ENCODE measurements around the gene JADE3. TPM values are rescaled to one million over a fixed set of nuclear protein-coding genes. Genes with fewer than 3 reads are reported as not detected.
"Not testable (repeated sequence)": the region's sequence is repeated elsewhere in the genome, so short reads cannot be mapped to it uniquely, and the experiment has no call there.

Gene JADE3
- total RNA-seq, 3 donors from 2014 or later, result 7.5 to 20.8 (median 12.8) TPM

GRCh38 chrX:46967547-46967946 is 55.3 kb downstream of the JADE3 start:
- no peak for DNase-seq (ENCODE audit: low spot score in 2 of 2)

GRCh38 chrX:46977046-46977445 is 64.8 kb downstream of the JADE3 start:
- DNase-seq (ENCODE audit: low spot score in 2 of 2); H3K4me3 ChIP-seq; H3K36me3 ChIP-seq; H3K27ac ChIP-seq; H3K9me3 ChIP-seq; H3K4me1 ChIP-seq; intact Hi-C loops (cut with DNase I; ENCODE audit: low total_unique reads): not testable (repeated sequence)
- peaks cover 0 to 11% of the 10 kb centered on the region in 2 donors for H3K27me3 ChIP-seq

More at GRCh38 chrX:46967547-46967946, 55.3 kb downstream of the JADE3 start:
- H3K9me3 ChIP-seq, result no peaks in the 10 kb centered on the region
- TF ChIP-seq CTCF (IDR thresholded peaks at IDR 0.05) (no peak), POLR2AphosphoS5 (IDR thresholded peaks at IDR 0.05) (no peak), POLR2A (IDR thresholded peaks at IDR 0.05) (no peak)
- no peaks in the 10 kb centered on the region for H3K4me1 ChIP-seq
- H3K27ac ChIP-seq, result peak overlapping the region in 1 of 2 donors; percentile 48
- H3K36me3 ChIP-seq, result no peaks in the 10 kb centered on the region
- intact Hi-C loops (cut with DNase I; ENCODE audit: low total_unique reads), result no loop called here
- no peak overlapping the region for H3K4me3 ChIP-seq
- H3K27me3 ChIP-seq, result peaks cover 0 to 16% of the 10 kb centered on the region in 2 donors

- H3K36me3 ChIP-seq, result no peaks in the 10 kb centered on the region
- peak; percentile 40 to 57 for DNase-seq (ENCODE audit: low spot score in 2 of 2)
- peaks cover 0 to 7% of the 10 kb centered on the region in 2 donors for H3K27me3 ChIP-seq
- H3K4me1 ChIP-seq, result no peaks in the 10 kb centered on the region
- H3K27ac ChIP-seq, result no peak overlapping the region
- TF ChIP-seq POLR2AphosphoS5 (IDR thresholded peaks at IDR 0.05), result no peak
- no peak for TF ChIP-seq POLR2A (IDR thresholded peaks at IDR 0.05)
- peak in 2 of 3 donors; percentile 25 to 40 for TF ChIP-seq CTCF (IDR thresholded peaks at IDR 0.05)
- intact Hi-C loops (cut with DNase I; ENCODE audit: low total_unique reads), result no loop called here
- peaks cover 0 to 4% of the 10 kb centered on the region in 2 donors for H3K9me3 ChIP-seq
- H3K4me3 ChIP-seq, result no peak overlapping the region
Measured at GRCh38 chrX:46978341-46979291, 66.4 kb downstream of the JADE3 start.

GRCh38 chrX:46984705-46985104 is 72.5 kb downstream of the JADE3 start:
- TF ChIP-seq CTCF (IDR thresholded peaks at IDR 0.05) (no peak), POLR2A (IDR thresholded peaks at IDR 0.05) (no peak), POLR2AphosphoS5 (IDR thresholded peaks at IDR 0.05) (no peak)
- Histone ChIP-seq H3K4me1 (no peaks in the 10 kb centered on the region), H3K27ac (no peak overlapping the region), H3K36me3 (no peaks in the 10 kb centered on the region), H3K27me3 (peaks cover 0 to 9% of the 10 kb centered on the region in 2 donors), H3K4me3 (no peak overlapping the region), H3K9me3 (peaks cover 0 to 5% of the 10 kb centered on the region in 2 donors)
- intact Hi-C loops (cut with DNase I; ENCODE audit: low total_unique reads), result no loop called here
- DNase-seq (ENCODE audit: low spot score in 2 of 2), result no peak

- intact Hi-C loops (cut with DNase I; ENCODE audit: low total_unique reads), result no loop called here
- Histone ChIP-seq H3K4me3 (no peak overlapping the region), H3K9me3 (peaks cover 0 to 8% of the 10 kb centered on the region in 2 donors), H3K27me3 (peaks cover 0 to 24% of the 10 kb centered on the region in 2 donors), H3K4me1 (no peaks in the 10 kb centered on the region), H3K27ac (no peak overlapping the region), H3K36me3 (no peaks in the 10 kb centered on the region)
- no peak for TF ChIP-seq POLR2AphosphoS5 (IDR thresholded peaks at IDR 0.05)
- no peak for TF ChIP-seq CTCF (IDR thresholded peaks at IDR 0.05)
- no peak for TF ChIP-seq POLR2A (IDR thresholded peaks at IDR 0.05)
- no peak for DNase-seq (ENCODE audit: low spot score in 2 of 2)
Measured at GRCh38 chrX:46989548-46989947, 77.3 kb downstream of the JADE3 start.
